ENCODE results near the gene RRAS2. TPM values are rescaled to one million over a fixed set of nuclear protein-coding genes. Genes with fewer than 3 reads are reported as not detected.
"Not testable (repeated sequence)": the region's sequence is repeated elsewhere in the genome, so short reads cannot be mapped to it uniquely, and the experiment has no call there.

RRAS2 gene
- total RNA-seq, 2 donors from 2014 or later: 31.6 to 34.2 TPM

DNA sequence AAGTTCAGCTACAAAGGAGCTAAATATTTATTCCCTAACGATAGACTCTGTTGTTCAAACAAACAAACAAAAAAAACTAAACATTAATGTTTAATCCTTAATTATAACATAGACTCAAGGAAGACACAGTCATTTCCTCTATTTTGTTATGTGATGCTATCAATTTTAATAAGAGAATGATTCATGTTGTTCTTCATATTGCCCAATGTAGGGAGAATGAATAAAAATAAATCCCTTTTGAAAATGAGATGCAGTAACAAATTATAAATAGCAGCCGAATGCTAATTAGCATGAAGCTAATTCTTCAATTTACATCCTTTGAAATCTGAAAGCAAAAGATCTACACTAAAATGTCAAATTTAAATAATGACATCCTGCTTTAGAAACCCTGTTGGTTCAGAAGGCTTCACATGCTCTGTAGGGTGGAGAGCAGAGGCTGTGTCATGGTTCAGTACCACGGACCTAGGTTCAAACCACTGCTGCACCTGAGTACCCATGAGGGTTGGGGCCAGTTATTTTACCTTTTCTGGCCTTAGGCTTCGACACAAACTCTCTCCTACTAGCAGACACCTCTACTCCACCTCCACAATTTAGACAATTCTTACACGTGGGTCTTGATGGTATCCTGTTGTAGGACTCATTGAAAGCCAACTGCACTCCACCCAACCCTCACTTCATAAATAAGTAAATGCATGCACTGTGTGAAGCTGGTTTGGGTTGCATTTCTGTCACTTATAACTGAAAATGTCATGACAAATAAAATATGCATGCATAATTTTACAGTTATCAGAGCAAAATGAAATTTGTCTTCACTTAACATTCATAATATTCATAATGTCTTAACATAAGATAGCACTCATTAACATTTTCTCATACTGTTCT, 89.0 kb downstream of the RRAS2 start:
- intact Hi-C loops (cut with DNase I): no loop called here
- ATAC-seq: no peak
- no peak for DNase-seq

DNA sequence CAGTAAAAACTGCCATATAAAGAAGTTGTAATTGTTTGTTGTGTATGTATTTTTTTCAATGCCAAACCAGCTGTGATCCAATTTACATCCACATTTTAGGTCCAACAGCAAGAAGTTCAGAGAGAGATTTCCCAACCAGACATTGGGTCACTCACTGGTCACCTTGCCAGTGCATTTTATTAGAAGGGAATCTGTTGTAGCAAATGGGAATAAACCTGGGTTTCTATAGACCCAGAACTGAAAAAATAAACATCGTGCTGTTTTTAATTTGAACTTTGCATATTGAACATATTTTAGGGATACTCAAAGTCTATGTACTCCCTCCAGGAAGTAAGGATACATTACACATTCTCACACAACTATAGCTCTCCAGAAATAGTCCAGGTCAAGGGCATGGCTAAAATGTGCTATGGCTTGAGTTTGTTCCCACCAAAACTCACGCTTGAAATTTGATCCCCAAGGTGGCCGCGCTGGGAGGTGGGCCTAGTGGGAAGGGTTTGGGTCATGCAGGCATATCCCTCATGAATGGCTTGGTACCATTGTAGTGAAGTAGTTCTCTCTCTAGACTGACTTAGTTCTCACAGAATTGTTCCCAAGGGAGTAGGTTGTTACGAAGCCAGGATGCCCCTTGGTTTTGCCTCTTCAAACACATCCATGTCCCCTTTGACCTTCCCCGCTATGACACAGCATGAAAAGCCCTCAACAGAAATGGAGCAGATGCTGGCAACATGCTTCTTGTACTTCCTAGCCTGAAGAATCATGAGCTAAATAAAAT, 90.9 kb downstream of the RRAS2 start:
- DNase-seq (no peak), ATAC-seq (no peak)
- intact Hi-C loops (cut with DNase I): no loop called here

DNA sequence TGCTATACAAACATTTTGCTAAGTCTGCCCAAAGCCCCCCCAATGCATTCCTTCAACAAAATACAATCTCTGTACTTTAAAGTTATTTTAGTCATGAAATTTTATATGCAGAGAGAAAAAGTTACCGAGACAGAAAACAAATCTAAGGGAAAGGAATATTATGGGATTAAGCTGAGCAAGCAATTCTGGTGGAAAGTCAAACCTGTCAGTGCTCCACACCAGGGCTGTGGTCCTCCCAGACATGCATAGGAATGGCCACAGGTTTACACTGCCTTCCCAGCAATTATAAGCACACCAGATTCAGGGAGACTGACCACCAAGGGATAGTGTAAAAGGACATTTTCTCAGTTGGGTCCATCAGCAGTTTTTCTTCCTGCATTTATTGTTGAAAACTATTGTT, 92.4 kb downstream of the RRAS2 start:
- DNase-seq: no peak
- intact Hi-C loops (cut with DNase I): no loop called here
- ATAC-seq: no peak

DNA sequence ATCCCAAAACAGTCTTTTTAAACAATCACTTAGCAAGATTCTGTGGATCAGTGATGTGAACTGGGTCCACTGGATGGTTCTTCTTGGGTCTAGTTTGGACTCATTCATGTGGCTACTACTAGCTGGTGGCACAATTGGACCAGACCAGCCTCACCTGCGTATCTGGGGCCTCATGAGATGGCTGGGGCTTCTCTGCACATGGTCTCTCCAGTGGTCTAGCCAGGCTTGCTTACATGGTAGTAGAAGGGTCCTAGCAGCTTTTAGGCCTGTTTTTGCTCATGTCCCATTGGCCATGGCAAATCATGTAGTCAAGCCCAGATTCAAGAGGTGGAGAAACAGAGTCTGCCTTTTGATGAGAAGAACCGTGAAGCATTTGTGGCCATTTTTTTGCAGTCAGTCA, 94.0 kb downstream of the RRAS2 start:
- intact Hi-C loops (cut with DNase I): no loop called here
- DNase-seq (no peak), ATAC-seq (no peak)

DNA sequence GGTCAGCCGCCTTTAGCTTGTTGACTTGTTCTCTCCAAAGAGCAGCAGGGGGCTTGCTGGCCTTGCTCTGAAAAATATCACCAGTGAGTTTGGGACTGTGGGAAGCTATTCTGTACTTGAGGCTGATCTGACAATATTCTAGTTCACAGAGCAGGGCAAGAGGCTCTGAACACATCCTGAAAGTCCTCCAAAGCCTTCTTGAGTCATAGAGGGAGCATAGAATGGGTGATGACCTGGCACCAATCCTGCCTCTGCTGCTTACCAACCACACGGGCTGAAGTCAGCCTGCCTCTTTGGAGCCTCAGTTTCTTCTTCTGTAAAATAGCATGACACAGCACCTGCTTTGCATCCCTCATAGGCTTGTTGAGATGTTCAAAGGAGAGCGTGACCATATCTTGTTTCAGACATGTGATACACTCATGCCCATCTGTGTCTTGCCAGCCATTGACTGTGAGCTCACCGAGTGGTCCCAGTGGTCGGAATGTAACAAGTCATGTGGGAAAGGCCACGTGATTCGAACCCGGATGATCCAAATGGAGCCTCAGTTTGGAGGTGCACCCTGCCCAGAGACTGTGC, 96.6 kb downstream of the RRAS2 start:
- DNase-seq: no peak
- intact Hi-C loops (cut with DNase I): no loop called here

DNA sequence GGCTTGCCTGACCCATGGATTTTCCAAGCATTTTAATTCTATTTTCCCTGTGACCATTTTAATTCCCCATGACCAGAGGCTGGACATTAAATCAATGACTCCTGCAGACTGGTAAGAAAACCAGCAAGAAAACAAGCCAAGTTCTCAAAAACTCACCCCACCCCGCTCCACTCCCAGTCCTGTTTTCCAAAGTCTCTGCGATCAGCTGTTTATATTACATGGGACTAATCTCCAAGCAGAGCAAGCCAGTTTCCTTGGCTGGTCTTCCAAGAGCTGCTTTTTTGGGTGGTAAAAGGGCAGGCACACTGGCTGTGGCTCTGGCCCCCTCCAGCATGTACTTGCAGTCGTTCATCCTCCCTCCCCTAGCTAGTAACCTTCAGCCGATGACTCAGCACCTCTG, 97.9 kb downstream of the RRAS2 start:
- intact Hi-C loops (cut with DNase I): no loop called here
- ATAC-seq: peak in 1 of 2 donors; percentile 42
- no peak for DNase-seq

More for the DNA sequence above, 96.6 kb downstream of the RRAS2 start:
- no peak for ATAC-seq

DNA sequence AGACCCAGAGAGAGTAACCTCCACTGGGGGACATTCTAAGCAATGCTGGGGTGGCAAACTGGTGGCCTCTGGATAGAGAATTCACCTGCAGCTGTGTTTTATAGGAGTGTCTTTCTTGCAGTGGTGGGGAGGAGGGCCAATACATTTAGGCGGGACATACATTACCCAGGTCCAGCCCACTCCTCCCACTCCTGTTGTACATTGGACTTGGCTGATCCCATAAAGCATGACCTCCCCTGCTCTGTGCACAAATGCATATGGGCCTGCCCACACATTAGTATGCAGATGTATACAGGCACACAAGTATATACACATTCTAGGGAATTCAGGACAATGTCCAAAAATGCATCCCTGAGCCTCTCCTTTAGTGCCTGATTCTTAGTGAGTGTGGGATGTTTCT, 99.1 kb downstream of the RRAS2 start:
- intact Hi-C loops (cut with DNase I): no loop called here
- DNase-seq (no peak), ATAC-seq (no peak)

DNA sequence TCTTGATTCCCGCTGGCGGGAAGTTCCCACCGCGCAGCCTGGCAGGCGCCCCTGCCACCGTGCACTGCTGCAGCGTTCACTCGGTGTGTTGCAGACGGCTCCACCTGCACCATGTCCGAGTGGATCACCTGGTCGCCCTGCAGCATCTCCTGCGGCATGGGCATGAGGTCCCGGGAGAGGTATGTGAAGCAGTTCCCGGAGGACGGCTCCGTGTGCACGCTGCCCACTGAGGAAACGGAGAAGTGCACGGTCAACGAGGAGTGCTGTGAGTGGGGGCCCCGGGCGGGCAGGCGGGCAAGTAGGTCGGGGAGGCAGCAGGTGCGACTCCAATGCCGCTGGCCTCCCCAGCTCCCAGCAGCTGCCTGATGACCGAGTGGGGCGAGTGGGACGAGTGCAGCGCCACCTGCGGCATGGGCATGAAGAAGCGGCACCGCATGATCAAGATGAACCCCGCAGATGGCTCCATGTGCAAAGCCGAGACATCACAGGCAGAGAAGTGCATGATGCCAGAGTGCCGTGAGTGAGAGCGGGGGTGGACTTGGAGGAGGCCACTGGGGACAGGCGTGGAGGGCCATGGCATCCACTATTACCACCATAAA, 99.7 kb downstream of the RRAS2 start:
- ATAC-seq: no peak
- intact Hi-C loops (cut with DNase I): no loop called here
- no peak for DNase-seq

DNA sequence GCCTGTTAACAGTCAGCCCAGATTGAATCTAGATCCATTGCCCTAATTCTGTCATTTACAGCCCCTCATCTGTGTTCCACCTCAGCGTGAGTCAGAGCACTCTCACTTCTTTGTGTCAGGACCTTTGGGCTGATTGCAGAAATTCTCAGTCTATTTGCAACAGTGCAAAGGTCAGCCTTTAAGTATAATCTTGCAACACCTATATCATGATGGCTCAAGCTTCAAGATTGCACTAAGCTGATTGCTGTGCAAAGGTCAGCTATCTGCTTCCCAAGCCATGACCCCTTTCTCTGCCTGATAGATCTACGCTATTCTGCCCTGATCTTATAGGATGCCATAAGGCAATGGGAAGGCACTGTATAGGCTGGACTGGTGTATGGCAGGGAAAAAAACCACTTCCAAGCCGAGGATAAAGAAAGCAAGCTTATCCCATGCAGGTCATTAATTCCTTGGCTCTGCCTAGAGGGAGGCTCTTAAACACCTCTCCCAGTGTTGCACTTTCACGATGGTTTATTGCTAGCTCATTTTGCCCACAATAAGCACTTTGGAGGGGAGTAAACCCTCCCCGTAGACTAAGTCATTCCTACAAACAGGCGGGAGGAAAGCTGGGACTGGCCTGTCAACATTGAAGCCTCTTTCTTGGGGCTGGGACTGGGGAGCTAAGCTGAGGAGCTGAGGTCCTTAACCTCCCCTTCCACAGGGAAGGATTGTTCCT, 100.6 kb downstream of the RRAS2 start:
- no peak for DNase-seq
- peak; percentile 17 to 47 for ATAC-seq
- intact Hi-C loops (cut with DNase I): no loop called here

DNA sequence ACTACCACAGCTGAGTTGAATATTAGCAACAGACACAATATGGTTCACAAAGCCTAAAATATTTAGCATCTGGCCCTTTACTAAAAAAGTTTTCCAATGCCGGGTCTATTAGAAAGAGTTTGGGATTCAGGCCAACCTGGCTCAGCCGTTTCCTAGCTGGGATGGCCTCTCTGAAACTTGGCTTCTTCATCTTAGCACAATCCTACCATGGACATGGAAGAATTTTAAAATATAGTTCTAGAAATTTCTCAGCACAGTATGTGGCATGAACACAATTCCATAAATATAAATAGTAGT, 103.8 kb downstream of the RRAS2 start:
- no peak for ATAC-seq
- intact Hi-C loops (cut with DNase I): no loop called here

DNA sequence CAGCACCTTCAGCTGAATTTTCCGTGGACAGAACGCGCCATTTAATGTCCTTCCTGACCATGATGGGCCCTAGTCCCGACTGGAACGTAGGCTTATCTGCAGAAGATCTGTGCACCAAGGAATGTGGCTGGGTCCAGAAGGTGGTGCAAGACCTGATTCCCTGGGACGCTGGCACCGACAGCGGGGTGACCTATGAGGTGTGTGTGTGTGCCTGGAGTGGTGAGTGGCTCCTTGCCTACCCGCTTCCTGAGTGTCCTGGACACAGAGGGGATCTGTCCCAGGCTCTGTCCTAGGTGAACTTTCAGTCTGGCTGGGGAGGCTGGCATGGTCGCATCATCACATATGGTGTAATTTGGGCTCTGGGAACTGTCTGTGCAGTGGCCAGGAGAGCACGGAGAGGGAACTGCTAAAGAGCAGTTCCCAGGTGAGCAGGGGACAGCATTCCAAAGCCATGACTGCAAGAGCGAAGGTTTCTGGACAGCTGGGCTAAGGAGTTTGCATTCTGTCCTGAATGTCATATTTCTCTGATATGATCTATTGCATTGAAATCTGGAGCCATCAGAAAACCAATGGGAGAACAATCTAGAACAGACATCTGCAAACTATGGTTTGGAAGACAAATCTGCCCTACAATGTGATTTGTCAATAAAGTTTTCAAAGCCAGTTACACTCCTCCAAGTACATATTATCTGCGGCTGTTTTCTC, 104.3 kb downstream of the RRAS2 start:
- no peak for DNase-seq
- no peak for ATAC-seq
- intact Hi-C loops (cut with DNase I): no loop called here

More for the DNA sequence above, 103.8 kb downstream of the RRAS2 start:
- no peak for DNase-seq

DNA sequence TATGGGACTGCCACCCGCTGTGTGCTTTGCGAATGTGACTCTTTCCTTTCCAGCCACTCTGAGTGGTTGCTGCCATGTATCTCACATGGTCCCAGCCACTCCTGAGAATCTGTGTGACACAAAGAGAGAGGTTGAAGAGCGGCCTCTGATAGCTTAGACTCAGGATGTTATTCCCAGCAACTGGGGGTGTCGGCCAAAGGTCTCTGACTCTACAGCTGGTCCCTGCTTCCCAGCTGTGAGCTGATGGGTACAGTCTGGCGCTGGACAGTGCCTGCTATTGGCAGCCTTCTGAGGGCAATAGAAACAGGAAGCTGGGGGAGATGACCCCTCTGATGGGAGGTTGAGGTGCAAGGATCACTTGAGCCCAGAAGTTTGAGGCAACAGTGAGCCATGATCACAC, 105.1 kb downstream of the RRAS2 start:
- no peak for DNase-seq
- intact Hi-C loops (cut with DNase I): no loop called here

DNA sequence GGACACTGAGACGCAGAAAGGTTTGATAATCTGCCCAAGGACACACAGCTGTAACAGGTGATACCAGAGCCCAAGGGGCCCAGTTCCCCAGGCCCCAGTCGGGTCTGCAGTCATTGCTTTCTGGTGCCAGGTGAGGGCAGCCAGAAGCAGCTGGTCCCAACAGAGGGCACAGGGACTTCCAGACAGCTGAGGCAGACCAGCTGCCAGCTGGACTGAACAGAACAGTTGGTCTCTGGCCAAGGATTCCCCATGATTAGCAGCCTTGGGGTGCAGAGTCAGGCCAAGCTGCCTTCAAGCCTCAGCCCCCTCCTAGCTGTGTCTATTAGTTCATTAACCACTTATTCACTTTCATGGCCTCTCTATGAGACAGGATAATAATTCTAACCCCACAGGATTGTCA, 105.6 kb downstream of the RRAS2 start:
- no peak for ATAC-seq
- intact Hi-C loops (cut with DNase I): no loop called here
- DNase-seq: no peak

More for the DNA sequence above, 105.1 kb downstream of the RRAS2 start:
- ATAC-seq: peak in 1 of 2 donors; percentile 27

DNA sequence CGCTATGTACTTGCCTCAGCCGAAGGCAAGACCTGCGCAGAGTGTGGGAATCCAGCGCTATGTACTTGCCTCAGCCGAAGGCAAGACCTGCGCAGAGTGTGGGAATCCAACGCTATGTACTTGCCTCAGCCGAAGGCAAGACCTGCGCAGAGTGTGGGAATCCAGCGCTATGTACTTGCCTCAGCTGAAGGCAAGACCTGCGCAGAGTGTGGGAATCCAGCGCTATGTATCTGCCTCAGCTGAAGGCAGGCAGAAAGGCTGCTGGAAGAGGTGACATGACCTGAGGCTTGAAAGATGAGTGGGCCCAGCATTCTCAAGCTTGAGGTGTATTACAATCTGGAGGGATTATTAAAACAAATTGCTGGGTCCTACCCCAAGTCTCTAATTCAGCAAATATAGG, 106.5 kb downstream of the RRAS2 start:
- DNase-seq; intact Hi-C loops (cut with DNase I); ATAC-seq: not testable (repeated sequence)

DNA sequence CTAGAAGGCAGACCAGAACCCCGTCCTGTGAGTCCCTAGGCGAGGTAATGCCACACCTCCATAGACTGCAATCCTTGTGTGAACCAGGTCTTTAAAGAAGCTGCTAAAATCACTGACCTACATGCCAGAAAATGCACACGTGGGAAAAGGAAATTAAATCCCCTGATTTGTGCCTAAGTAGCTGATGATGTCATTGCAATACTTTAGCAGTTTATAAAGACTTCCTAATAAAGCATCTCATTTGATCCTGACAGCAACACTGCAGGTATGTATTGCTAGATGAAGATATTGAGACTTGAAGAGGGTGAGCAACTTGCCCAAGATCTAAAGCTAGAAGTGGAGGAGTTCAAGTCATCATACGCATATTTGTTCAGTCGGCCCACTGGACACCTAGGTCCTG, 107.2 kb downstream of the RRAS2 start:
- no peak for DNase-seq
- intact Hi-C loops (cut with DNase I): no loop called here
- no peak for ATAC-seq

DNA sequence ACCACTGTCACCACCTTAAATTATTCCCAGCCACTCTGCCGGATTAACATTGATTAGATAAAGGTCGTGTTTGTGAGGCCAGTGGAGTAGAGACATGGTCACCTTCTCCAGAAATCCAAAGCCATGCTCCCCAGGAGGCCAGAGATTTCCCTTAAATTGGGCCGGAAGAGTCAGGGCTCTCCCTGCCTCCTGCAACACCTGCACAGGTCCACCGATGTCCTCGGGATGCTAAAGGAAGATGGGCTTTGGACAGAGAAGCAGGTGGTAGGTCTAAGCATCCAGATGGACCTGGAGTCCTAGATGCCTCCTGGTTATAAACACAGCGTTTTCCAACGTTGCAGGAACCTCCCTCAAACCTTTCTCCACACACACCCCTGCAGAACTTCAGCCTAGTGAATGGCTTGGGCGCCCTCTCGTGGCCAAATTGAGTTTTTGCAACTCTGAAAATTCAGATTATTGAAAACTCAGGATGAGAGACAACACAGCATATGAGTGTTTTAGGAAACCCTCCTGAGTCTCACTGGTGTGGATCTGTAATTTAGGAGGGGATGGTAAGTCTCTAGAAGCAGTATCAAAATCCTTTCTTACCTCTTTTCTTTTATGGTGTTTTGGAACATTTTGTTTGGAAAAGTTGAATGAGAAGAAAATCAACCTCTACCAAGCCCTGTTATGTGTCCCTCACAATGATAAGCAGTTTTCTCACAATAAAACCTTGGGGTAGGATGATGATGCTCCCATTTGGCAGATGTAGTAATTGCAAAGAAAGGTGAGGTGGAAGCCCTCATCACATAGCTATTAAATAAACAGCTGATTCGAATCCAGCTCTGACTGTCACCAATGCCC, 109.6 kb downstream of the RRAS2 start:
- DNase-seq: peak; percentile 63
- ATAC-seq: peak; percentile 68 to 69
- intact Hi-C loops (cut with DNase I): loop anchor here (1.0 to 10.0 kb wide), 4 partner anchors 293 to 477 kb away; no protein-coding TSS in a partner anchor

DNA sequence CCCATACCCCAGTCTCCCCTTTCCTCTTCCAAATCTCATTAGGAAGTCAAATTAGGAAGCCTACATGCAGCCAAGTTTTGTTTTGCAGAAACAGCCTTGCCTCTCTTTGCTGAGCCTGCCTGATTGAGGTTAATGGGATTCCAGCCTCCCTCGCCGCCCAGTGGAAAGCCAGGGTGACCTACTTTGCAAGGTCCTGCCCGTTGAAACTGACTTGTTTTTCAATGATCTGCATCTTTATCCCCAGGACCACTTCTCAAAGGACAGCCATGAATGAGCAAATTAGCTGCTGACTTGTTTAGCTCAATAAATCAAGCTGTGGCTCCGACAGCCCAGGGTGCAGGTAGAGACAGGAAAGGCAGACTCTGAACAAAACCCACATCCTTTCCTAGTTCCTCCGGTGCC, 110.4 kb downstream of the RRAS2 start:
- intact Hi-C loops (cut with DNase I): loop anchor here (2.0 to 10.0 kb wide), 3 partner anchors 294 to 476 kb away; no protein-coding TSS in a partner anchor
- peak; percentile 24 to 40 for ATAC-seq

More for the DNA sequence above, 110.4 kb downstream of the RRAS2 start:
- DNase-seq: no peak
